IPS-15b (cell line): Measurements from ENCODE around the gene SAE1.
"Not testable (repeated sequence)": the region's sequence is repeated elsewhere in the genome, so short reads cannot be mapped to it uniquely, and the experiment has no call there.

Source experiments
- H3K27me3 ChIP-seq: one replicate; pipeline ENCODE4 v1.6.1; 2013; ENCODE audit warnings: low read length; ENCODE audit not compliant: control insufficient read depth, insufficient read depth
- H3K36me3 ChIP-seq: one replicate; pipeline ENCODE4 v1.6.1; 2013; ENCODE audit warnings: low read length; ENCODE audit not compliant: control insufficient read depth, insufficient read depth
- H3K4me1 ChIP-seq: one replicate; pipeline ENCODE4 v1.6.1; 2013; ENCODE audit warnings: mild to moderate bottlenecking, low read length; ENCODE audit not compliant: control insufficient read depth, insufficient read depth
- H3K4me3 ChIP-seq: one replicate; pipeline ENCODE4 v1.5.1; 2013; ENCODE audit warnings: low read depth, low read length
- H3K9ac ChIP-seq: one replicate; pipeline ENCODE4 v1.6.1; 2013; ENCODE audit warnings: low read depth, mild to moderate bottlenecking, low read length
- H3K9me3 ChIP-seq: one replicate; pipeline ENCODE4 v1.6.1; 2013; ENCODE audit warnings: mild to moderate bottlenecking, low read length; ENCODE audit not compliant: control insufficient read depth, insufficient read depth

The SAE1 gene

DNA sequence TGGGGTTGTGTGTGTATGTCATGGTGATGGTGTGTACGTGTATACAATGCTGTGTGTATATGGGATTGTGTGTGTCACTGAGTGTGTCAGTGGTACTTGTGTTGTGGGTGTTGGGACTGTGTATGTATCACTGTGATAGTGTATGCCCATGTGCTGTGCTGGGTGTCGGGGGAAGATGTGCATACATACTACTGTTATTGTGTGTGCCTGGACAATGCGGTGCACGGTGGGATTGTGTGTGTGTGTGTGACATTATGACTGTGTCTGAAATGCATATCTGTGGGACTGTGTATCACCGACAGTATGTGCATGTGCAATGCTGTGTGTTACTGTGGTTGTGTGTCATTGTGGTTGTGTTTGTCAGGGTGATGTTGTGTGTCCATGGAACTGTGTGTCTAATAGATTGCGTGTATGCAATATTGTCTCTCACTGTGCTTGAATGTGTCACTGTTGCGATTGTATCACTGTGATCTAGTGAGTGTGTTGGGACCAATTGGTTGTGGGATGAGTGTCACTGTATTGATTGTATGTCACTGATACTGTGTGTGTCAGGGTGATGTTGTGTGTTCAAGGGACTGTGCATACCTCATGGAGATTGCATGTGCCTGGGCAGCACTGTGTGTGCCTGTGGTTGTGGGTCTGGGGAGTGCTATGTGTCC is 111.4 kb downstream of the SAE1 start:
- no peaks in the 10 kb centered on the region for H3K9me3 ChIP-seq
- peaks cover 37% of the 10 kb centered on the region for H3K27me3 ChIP-seq
- peaks cover 6% of the 10 kb centered on the region for H3K4me1 ChIP-seq
- H3K4me3 ChIP-seq: no peak overlapping the region
- H3K9ac ChIP-seq: no peak overlapping the region
- H3K36me3 ChIP-seq: no peaks in the 10 kb centered on the region

DNA sequence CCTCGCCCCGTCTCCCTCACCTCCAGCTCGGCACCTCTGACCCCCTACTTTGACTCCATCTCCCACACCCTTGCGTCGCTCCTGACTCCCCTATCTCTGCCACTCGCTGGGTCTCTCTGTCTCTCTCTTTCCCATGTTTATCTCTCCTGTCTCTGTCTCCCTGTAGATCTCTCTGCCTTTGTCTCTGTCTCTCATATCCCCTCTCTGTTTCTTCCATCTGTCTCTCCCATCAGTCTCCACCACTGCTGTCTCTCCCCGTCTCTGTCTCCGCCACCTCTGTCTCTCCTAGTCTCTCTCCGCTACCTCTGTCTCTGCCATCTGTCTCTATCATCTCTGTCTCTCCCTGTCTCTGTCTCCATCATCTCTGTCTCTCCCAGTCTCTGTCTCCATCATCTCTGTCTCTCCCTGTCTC is 112.7 kb downstream of the SAE1 start:
- Histone ChIP-seq H3K9me3 (no peaks in the 10 kb centered on the region), H3K27me3 (peaks cover 37% of the 10 kb centered on the region), H3K4me1 (peaks cover 6% of the 10 kb centered on the region), H3K9ac (no peak overlapping the region), H3K36me3 (no peaks in the 10 kb centered on the region), H3K4me3 (peak overlapping the region; percentile 55)

DNA sequence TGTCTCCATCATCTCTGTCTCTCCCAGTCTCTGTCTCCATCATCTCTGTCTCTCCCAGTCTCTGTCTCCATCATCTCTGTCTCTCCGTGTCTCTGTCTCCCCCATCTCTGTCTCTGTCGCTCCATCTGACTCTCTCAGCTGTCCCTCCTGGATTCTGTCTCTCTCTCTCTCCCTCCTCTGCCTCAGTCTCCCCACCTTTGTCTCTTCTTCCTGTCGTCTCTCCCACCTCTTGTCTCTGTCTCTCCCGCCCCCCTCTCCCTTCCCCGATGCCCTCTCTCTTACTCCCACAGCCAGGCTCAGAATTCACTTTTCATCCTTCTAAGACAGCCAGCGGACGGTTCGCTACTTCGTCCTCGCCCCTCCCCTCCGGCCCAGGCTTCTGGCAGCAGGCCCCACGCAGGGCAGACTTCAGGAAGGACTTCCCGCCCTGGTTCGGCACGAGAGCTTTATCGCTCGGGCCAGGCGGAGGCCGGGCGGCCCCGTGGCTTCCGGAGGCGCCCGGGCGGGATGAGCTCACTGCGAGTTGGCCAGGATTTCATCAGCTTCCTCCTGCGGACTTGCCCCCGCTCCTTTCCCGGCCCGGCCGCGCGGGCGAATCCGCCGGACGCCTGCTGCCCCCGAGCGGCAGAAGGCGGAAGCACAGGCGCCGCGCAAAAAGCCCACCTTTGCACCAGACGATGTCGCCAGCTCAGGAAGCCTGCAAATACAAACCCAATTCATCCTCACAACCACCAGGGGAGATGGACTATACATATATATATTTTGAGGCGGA is 113.3 kb downstream of the SAE1 start:
- peak overlapping the region; percentile 55 for H3K4me3 ChIP-seq
- peaks cover 33% of the 10 kb centered on the region for H3K27me3 ChIP-seq
- no peaks in the 10 kb centered on the region for H3K9me3 ChIP-seq
- H3K4me1 ChIP-seq: peaks cover 6% of the 10 kb centered on the region
- no peak overlapping the region for H3K9ac ChIP-seq
- H3K36me3 ChIP-seq: no peaks in the 10 kb centered on the region

DNA sequence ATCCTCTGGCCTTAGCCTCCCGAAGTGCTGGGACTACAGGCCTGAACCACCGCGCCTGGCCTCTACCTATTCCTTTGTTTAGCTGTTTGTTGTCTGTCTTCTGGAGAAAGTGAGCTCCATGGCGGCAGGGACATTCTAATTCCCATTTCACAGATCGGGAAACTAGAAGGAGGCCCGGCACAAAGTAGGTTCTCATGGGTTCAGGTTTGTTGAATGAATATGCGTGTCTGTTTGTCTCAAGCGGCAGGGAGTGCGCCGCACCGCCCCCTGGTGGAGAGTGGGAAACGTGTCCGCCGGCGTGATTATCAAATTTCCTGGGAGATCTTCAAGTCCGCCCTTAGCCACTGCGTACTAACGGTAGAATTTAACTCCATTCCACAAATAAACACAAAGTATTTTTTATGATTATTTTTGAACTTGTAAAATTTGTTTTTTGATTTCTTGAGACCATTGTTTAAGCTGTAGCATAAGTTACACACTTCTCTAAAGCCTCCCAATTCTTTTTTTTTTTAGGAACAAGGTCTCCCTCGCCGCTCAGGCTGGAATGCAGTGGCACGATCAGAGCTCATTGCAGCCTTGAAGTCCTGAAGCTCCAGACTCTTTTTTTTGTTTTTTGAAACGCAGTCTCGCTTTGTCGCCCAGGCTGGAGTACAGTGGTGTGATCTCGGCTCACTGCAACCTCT is 116.8 kb downstream of the SAE1 start:
- no peaks in the 10 kb centered on the region for H3K36me3 ChIP-seq
- peaks cover 2% of the 10 kb centered on the region for H3K4me1 ChIP-seq
- no peak overlapping the region for H3K9ac ChIP-seq
- H3K27me3 ChIP-seq: peaks cover 8% of the 10 kb centered on the region
- H3K4me3 ChIP-seq: no peak overlapping the region
- no peaks in the 10 kb centered on the region for H3K9me3 ChIP-seq

DNA sequence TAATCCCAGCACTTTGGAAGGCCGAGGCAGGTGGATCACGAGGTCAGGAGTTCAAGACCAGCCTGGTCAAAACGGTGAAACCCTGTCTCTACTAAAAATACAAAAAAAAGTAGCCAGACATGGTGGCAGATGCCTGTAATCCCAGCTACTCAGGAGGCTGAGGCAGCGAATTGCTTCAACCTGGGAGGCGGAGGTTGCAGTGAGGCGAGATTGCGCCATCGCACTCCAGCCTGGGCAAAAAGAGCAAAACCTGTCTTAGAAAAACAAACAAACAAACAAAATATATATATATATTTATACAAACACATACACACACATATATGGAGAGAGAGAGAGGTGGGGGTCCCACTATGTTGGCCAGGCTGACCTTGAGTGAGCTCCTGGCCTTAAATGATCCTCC is 122.4 kb downstream of the SAE1 start:
- H3K9me3 ChIP-seq, H3K9ac ChIP-seq, H3K4me3 ChIP-seq, H3K4me1 ChIP-seq, H3K27me3 ChIP-seq, H3K36me3 ChIP-seq: not testable (repeated sequence)

- Histone ChIP-seq H3K36me3 (no peaks in the 10 kb centered on the region), H3K9me3 (no peaks in the 10 kb centered on the region), H3K4me3 (no peak overlapping the region), H3K27me3 (no peaks in the 10 kb centered on the region), H3K9ac (no peak overlapping the region), H3K4me1 (peaks cover 4% of the 10 kb centered on the region)
These were observed 122.8 kb downstream of the SAE1 start for GRCh38 chr19:47253467-47253881.

GRCh38 chr19:47253970-47254369 is 123.3 kb downstream of the SAE1 start:
- no peak overlapping the region for H3K9ac ChIP-seq
- H3K4me1 ChIP-seq: peaks cover 4% of the 10 kb centered on the region
- H3K4me3 ChIP-seq: no peak overlapping the region
- H3K36me3 ChIP-seq: peaks cover 3% of the 10 kb centered on the region
- H3K9me3 ChIP-seq: no peaks in the 10 kb centered on the region
- H3K27me3 ChIP-seq: no peaks in the 10 kb centered on the region

GRCh38 chr19:47255879-47256692 is 125.5 kb downstream of the SAE1 start, which contains the start of gene CCDC9:
Gene CCDC9, plus strand, starts transcription at chr19:47256525. Its CDS starts 1,876 bp downstream, at chr19:47258401.
- Histone ChIP-seq H3K9ac (peak within 1 kb of the TSS; percentile 91), H3K9me3 (no peaks in the 10 kb centered on the region), H3K27me3 (no peaks in the 10 kb centered on the region), H3K4me3 (peak within 1 kb of the TSS; percentile 95), H3K36me3 (peaks cover 24% of the 10 kb centered on the region), H3K4me1 (peaks cover 4% of the 10 kb centered on the region)

- Histone ChIP-seq H3K27me3 (no peaks in the 10 kb centered on the region), H3K4me1 (peaks cover 4% of the 10 kb centered on the region), H3K4me3 (peak overlapping the region; percentile 91), H3K36me3 (peaks cover 25% of the 10 kb centered on the region), H3K9ac (no peak overlapping the region), H3K9me3 (no peaks in the 10 kb centered on the region)
These were observed 126.2 kb downstream of the SAE1 start for GRCh38 chr19:47256693-47257410.

GRCh38 chr19:47257411-47258169 is 127.0 kb downstream of the SAE1 start:
- H3K4me3 ChIP-seq: peak overlapping the region; percentile 95
- no peaks in the 10 kb centered on the region for H3K27me3 ChIP-seq
- H3K9ac ChIP-seq: peak overlapping the region; percentile 91
- peaks cover 25% of the 10 kb centered on the region for H3K36me3 ChIP-seq
- peaks cover 4% of the 10 kb centered on the region for H3K4me1 ChIP-seq
- H3K9me3 ChIP-seq: no peaks in the 10 kb centered on the region
